Measurements from ENCODE around the gene WSCD1.

DNA sequence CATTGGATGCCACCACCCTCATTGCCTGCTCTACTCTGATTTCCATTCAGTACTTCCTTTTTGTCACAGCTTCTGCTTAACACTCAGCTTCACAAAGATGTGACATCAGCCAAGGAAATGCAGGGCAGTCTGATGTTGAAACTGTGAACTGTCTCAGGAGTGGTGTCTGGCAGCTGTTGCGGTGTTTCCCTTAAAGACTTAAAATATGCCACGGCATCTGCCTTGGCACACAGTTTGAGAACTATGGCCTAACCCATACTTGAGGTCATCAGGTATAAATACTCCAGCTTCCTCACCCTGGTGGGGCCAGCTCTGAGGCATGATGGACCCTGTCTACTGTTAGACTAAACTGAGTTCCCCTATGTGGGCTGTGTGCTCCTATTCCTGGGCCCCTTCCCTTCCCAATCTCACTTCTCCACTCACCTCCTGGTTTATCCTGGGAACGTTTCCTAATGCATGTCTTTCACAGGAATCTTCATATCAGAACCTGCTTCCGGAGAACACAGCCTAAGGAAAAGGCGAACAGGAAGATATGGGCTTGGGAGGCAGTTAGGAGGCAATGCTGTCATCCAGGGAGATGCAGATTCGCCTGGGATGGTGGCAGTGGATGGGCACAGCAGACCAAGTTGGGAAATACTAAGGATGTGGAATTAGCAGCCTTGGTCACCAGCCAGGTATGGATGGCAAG, 96.5 kb downstream of the WSCD1 start:
- TF ChIP-seq CTCF (IDR thresholded peaks at IDR 0.05; ENCODE audit: low read depth, low read length, poor library complexity, severe bottlenecking) (no peak), EZH2phosphoT487 (IDR thresholded peaks at IDR 0.05; ENCODE audit: borderline replicate concordance, low read length) (no peak)

Measured in DOHH2 (cell line).